ENCODE results near the gene RAB25. TPM values are rescaled to one million over a fixed set of nuclear protein-coding genes. Genes with fewer than 3 reads are reported as not detected.

RAB25 gene
- polyA plus RNA-seq, 1 donor: 46.9 TPM

DNA sequence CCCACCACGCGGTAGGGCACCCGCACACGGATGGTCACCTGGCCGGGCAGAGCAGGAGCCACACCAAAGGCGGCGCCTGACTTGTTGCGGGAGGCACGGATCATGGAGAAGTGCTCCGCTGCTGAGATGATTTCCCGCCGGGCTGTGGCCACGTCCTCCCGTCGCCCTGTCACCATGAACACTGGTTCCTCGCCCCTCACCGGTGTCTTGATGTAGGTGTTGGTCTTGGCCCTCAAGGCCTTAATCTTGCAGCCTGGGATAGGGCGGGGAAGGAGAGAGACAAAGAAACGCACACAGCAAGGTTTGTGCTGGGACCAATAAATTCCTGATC lies 16.4 kb downstream of the RAB25 start:
- DNase-seq: no peak

GRCh38 chr1:156078728-156079127 lies 17.8 kb downstream of the RAB25 start:
- no peak for DNase-seq

- no peak for DNase-seq
These were observed 18.8 kb downstream of the RAB25 start for GRCh38 chr1:156079762-156080161.

- DNase-seq: no peak
These were observed 19.4 kb downstream of the RAB25 start for GRCh38 chr1:156080241-156080862.

DNA sequence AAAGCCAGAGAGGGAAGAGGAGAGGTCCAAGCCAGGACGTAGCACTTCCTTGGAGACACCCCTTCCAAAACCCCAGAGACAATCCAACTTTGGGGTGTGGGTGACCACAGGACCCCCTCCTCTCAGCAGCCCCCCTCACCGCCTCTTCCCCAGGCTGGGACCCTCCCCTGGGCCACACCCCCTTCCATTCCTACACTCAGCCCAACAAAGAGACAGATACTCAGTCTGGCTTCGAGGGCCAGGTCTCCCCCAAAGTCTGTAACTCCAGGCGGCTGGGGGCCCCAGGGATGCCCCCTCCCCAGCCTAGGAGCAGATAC lies 19.9 kb downstream of the RAB25 start:
- DNase-seq: no peak

GRCh38 chr1:156081180-156081916 lies 20.4 kb downstream of the RAB25 start:
- DNase-seq: no peak

DNA sequence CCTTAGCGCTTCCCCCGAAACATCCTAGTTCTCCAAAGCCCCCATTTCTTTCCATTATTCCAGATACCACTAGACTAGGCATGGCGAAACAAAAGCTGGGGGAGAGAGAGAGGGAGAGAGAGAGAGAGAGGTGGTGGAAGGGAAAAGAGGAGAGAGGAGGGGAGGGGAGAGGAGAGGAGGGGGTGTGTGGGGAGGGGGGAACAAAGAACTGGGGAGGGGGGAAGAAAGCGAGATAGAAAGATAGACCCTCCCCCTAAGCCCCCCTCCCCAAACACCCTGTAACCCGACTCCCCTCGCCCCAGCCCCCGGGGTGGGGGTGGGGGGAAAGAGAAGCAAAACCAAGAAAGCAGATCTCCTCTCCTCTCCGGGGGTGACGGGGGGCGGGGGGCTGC lies 21.0 kb downstream of the RAB25 start:
- no peak for DNase-seq

GRCh38 chr1:156082309-156083091 lies 21.5 kb downstream of the RAB25 start, which contains the start of gene MEX3A:
TSS of gene MEX3A (minus strand) at chr1:156082465. CDS start at chr1:156081998, 467 bp downstream.
- peak; percentile 93 for DNase-seq

DNA sequence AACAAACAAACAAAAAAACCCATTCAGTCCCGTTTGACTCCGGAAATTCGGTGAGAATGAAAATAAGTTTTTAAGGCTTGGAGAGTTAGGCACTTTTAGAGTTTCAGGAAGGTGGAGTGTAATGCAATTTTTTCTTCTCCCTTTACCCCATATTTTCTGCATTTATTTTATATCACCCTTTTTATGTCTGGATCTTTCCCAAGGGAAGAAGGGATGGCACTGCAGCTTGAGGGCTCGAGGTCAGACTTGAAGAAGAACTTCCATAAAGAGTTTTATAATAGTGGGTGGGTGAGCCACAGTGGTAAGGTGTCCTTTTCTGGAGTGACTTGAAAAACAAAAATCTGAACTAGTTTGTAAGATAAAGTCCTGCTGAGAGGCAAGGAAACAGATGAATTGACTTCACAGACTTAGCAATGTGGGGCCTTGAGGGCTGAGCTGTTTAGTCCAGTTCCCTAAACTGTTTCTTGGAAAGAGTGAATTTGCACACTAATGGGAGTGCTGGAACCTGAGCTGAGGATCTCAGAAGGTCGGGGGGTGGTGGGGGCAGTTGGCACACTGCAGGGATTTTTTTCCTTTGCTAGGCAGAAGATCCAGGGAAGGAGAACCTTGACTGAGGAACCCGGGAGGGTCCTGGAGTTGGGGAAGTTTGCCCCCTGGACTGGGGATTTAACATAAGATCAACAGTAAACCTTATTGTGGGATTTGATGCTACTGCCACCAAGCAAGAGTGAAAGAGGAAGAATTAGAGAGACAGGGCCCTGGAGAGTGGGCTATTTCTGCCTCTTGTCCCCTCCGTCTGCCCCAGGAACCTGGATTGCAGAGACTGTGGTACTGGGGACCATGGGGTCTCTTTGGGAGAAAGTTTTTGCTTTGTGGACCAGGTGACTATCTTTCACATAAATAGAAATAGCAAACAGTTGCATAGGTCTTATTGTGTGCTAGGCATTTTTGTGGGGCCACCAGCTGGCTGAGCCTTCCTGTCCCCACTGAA lies 23.1 kb downstream of the RAB25 start:
- DNase-seq: no peak

DNA sequence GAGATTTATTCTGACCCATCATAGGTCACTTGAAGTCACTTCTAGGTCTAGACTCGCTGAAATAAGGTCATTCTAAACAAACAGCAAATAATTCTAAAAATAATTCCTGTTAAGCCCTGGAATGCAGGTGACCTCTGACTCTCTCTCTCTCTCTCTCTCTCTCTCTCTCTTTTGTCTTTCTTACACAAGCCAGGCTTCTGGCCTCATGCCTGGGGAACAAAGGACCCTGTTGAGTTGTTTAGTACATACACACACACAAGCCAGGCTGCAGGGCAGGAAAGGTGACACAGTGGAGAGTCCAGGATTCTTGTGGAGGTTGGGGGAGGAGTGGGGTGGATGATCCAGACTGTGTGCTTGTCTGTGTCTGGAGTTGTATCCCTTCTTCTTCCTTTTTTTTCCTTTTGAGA lies 25.3 kb downstream of the RAB25 start:
- no peak for DNase-seq

GRCh38 chr1:156089704-156090103 lies 28.7 kb downstream of the RAB25 start:
- DNase-seq: no peak

GRCh38 chr1:156090138-156090839 lies 29.3 kb downstream of the RAB25 start:
- DNase-seq: no peak

GRCh38 chr1:156090840-156091188 lies 29.9 kb downstream of the RAB25 start:
- peak; percentile 84 for DNase-seq

GRCh38 chr1:156091610-156092009 lies 30.6 kb downstream of the RAB25 start:
- DNase-seq: no peak

GRCh38 chr1:156095906-156096508 lies 35.0 kb downstream of the RAB25 start:
- no peak for DNase-seq

DNA sequence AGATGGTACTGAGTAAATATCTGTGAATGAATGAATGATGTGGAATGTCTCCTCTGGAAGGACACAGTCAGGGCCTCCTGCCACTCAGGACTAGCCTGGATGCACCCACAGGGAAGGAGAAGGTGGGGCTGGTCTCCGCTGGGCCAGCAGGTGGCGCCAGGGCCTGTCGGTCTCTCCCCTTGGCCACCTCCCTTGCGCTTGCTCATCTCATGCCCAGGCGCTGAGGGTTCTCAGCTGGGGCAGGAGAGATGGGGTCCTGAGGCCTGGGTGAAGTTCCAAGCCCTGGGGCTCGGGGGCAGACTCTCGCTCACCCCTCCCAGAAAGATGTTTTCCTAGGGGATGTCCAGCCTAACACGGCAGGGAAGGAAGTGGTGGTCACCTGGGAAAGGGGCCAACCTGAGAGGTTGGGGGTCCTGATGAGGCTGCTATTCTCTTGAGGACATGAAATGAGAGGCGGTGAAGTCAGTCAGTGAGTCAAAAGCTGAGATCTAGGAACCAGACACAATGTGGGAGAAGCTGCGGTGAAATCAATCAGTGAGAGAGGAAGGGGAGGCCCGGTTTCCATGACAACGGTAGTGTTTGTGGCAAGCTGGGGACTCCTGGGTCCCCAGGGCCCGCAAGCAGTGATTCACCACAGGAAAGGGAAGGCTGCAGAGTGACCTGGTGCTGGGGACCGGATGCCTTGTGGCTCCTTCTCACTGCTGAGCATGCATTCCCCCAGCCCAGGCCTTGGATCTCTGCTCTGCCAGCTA lies 35.9 kb downstream of the RAB25 start:
- DNase-seq: no peak

- no peak for DNase-seq
These were observed 36.7 kb downstream of the RAB25 start for GRCh38 chr1:156097499-156098178.

- no peak for DNase-seq
These were observed 37.8 kb downstream of the RAB25 start for GRCh38 chr1:156098784-156099183.

- no peak for DNase-seq
These were observed 38.3 kb downstream of the RAB25 start for GRCh38 chr1:156099282-156099681.
